ENCODE measurements around the gene FSD1. TPM values are rescaled to one million over a fixed set of nuclear protein-coding genes. Genes with fewer than 3 reads are reported as not detected.
A peak's percentile ranks its signal among the peaks of the same experiment; 100 is the strongest.

FSD1 gene
- 0.52 and 1.1 TPM in 2 replicates for total RNA-seq (2013; cell fraction: nucleolus; rRNA removed)
- total RNA-seq (2014; rRNA removed) (4.0 and 4.1 TPM in 2 replicates), total RNA-seq (2014; rRNA removed; fragmentation: Illumina TruSeq; extraction: Trizol) (1.4 TPM in 2 replicates), total RNA-seq (2021) (4.3 and 4.9 TPM in 2 replicates), polyA plus RNA-seq (2011; rRNA removed) (0.58 and 0.77 TPM in 2 replicates), polyA plus RNA-seq (2014; fragmentation: Illumina TruSeq; extraction: Trizol) (0.68 and 1.7 TPM in 2 replicates), polyA plus RNA-seq (2014; fragmentation: Nextera tagmentation; extraction: Ambion mirVana) (under 1 TPM in 1 of 2 experiments, not detected in 1; 0.15 TPM), polyA plus RNA-seq (2014; rRNA removed) (4.7 and 5.1 TPM in 2 replicates), polyA plus RNA-seq (2016; fragmentation: Nextera tagmentation; extraction: Ambion mirVana) (1 to 10 TPM; 4.0 to 4.2 TPM), polyA minus RNA-seq (2011; rRNA and poly(A)+ RNA removed) (1.3 and 1.8 TPM in 2 replicates), Bru-seq, nascent RNA (percentile 13 among the genes with signal in this experiment), BruChase-seq, experiment 1, labeled RNA remaining after a 6-hour chase (percentile 13 among the genes with signal in this experiment), BruChase-seq, experiment 2, labeled RNA remaining after a 2-hour chase (percentile 17 among the genes with signal in this experiment)
- 1.5 TPM for polyA plus RNA-seq (2011; ENCODE audit: low read depth)
- polyA plus RNA-seq (2011; cell fraction: cytosol; rRNA removed) = 0.78 and 1.4 TPM in 2 replicates
- polyA plus RNA-seq (2011; cell fraction: nucleus; rRNA removed) = 2.8 and 3.2 TPM in 2 replicates
- 1.5 and 1.6 TPM in 2 replicates for polyA plus RNA-seq (2012)
- not detected in 2 replicates for polyA minus RNA-seq (2011; cell fraction: cytosol; rRNA and poly(A)+ RNA removed)
- polyA minus RNA-seq (2011; cell fraction: nucleus; rRNA and poly(A)+ RNA removed) = 0.86 and 1.1 TPM in 2 replicates
- long read RNA-seq, experiment 1, partial matches to known transcripts = 0 of 1 reads
- long read RNA-seq, experiment 1, other reads (novel, unspliced or antisense) = 0 of 1 reads
- long read RNA-seq, experiment 2, partial matches to known transcripts = 0 of 2 reads
- long read RNA-seq, experiment 2, other reads (novel, unspliced or antisense) = 0 of 2 reads

DNA sequence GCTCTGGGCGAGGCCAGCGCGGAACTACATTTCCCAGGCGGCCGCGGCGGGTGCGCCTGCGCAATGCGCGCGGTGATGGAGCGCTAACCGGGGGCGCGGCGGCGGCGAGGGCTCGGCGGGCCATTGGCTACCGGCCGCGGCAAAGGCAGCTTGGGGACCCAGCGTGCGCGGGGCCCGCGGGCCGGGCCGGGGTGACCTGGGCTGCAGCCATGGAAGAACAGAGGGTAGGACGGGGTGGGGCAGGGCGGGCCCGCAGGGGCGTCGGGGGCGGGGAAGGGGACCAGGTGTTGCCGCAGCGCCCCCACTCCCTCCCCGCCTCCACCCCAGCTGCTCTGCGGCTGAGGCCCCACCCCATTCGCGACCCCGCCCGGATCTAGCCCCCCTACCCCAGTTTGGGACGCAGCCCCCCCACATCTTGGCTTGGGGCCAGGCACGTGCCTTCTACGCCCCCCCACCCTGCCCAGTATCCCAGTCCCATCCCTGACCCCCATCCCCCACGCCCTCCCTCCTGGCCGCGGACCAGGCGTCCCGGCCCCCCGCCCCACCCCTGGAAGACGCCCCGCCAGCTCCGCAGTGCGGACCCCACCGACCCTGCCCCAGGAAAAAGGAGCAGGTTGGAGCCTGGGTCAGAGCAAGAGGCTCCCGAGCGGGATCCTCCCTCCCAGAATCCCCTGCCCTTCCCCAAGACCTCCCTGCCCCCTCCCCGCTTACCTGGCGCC, at the start of gene FSD1:
TSS of gene FSD1 (plus strand) at position 61 of the 719 bp plus-strand sequence. CDS start at position 210, 149 bp downstream.
- Histone ChIP-seq H3K36me3 (ENCODE audit: control insufficient read depth in 2 of 2, insufficient read depth in 2 of 2, low read length in 1 of 2) (no peaks in the 10 kb centered on the region), H3K9ac (ENCODE audit: control insufficient read depth, insufficient read depth, low read length) (no peak within 1 kb of the TSS), H3K79me2 (ENCODE audit: control insufficient read depth, insufficient read depth, low read length) (no peaks in the 10 kb centered on the region), H3K4me2 (ENCODE audit: control insufficient read depth, insufficient read depth) (0 out of 2 replicates have a peak within 1 kb of the TSS, but pooled peaks have one; percentile 33), H3K27me3 (replicated peaks in 1 of 2; ENCODE audit: control insufficient read depth in 2 of 2, insufficient read depth in 2 of 2, low read length in 1 of 2) (no peaks in the 10 kb centered on the region), H2AFZ (ENCODE audit: control insufficient read depth, low read depth, low read length) (no peak within 1 kb of the TSS), H3K4me3 (no peak within 1 kb of the TSS; the same call in 1 of the 2 replicates), H3K27ac (ENCODE audit: control insufficient read depth, insufficient read depth) (no peak within 1 kb of the TSS), H3K9me3 (replicated peaks; ENCODE audit: control insufficient read depth, insufficient read depth, low read length) (no peaks in the 10 kb centered on the region), H4K20me1 (ENCODE audit: control insufficient read depth, insufficient read depth) (no peaks in the 10 kb centered on the region), H3K4me1 (ENCODE audit: control insufficient read depth, insufficient read depth, low read length) (no peaks in the 10 kb centered on the region)
- in situ Hi-C loops (cut with MboI) (no loop called here), intact Hi-C loops (cut with micrococcal nuclease; ENCODE audit: unreplicated experiment) (no loop called here)
- ChIA-PET POLR2A (no interaction called here), RAD21 (ENCODE audit: unreplicated experiment) (no interaction called here), SMC1A (ENCODE audit: uncharacterized antibody, unreplicated experiment) (no interaction called here), CTCF (no interaction called here)
- no TSS peak for BruUV-seq (replicated peaks)
- WGBS (ENCODE audit: insufficient coverage, insufficient replicate concordance, low lambda C conversion rate, missing lambda C conversion rate) = 2% methylated on average over 29 of the region's 63 CpGs
- FAIRE-seq (no peak), DNase-seq (ENCODE audit: low read depth, low spot score) (no peak), ATAC-seq (peak; percentile 98)
- TF ChIP-seq EGR1 (IDR thresholded peaks at IDR 0.05; ENCODE audit: borderline replicate concordance in 1 of 2, low read depth in 2 of 2, low read length in 2 of 2) = peak in 1 of 2 experiments; percentile 9; a peak in 1 of 3 replicates
- no peak for TF ChIP-seq IKZF2 (IDR thresholded peaks at IDR 0.05)
- TF ChIP-seq, protein P1, sequence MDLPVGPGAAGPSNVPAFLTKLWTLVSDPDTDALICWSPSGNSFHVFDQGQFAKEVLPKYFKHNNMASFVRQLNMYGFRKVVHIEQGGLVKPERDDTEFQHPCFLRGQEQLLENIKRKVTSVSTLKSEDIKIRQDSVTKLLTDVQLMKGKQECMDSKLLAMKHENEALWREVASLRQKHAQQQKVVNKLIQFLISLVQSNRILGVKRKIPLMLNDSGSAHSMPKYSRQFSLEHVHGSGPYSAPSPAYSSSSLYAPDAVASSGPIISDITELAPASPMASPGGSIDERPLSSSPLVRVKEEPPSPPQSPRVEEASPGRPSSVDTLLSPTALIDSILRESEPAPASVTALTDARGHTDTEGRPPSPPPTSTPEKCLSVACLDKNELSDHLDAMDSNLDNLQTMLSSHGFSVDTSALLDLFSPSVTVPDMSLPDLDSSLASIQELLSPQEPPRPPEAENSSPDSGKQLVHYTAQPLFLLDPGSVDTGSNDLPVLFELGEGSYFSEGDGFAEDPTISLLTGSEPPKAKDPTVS (IDR thresholded peaks at IDR 0.05; ENCODE audit: low read depth, low read length) = no peak
- TF ChIP-seq IKZF1 (conservative IDR thresholded peaks at IDR 0.05) = peak; percentile 74
- peak; percentile 89 for TF ChIP-seq SIX5 (IDR thresholded peaks at IDR 0.05; ENCODE audit: low read depth, low read length, severe bottlenecking)
- TF ChIP-seq GABPA (IDR thresholded peaks at IDR 0.05; ENCODE audit: low read depth) = no peak
- peak; percentile 90 for TF ChIP-seq HCFC1 (IDR thresholded peaks at IDR 0.05; ENCODE audit: low read length)
- TF ChIP-seq ESRRA (IDR thresholded peaks at IDR 0.05; ENCODE audit: low read length) = no peak
- no peak for TF ChIP-seq FOXK2 (IDR thresholded peaks at IDR 0.05)
- TF ChIP-seq YY1 (IDR thresholded peaks at IDR 0.05; ENCODE audit: low read depth, low read length) = peak; percentile 81
- no peak for TF ChIP-seq HDAC6 (IDR thresholded peaks at IDR 0.05; ENCODE audit: unreplicated experiment)
- TF ChIP-seq SPI1 (IDR thresholded peaks at IDR 0.05; ENCODE audit: borderline replicate concordance, insufficient read depth, low read depth, low read length) = no peak
- no peak for TF ChIP-seq RELA (IDR thresholded peaks at IDR 0.05; ENCODE audit: borderline replicate concordance, partially characterized antibody)
- no peak for TF ChIP-seq SMAD1 (IDR thresholded peaks at IDR 0.05; ENCODE audit: low read depth, partially characterized antibody)
- no peak for TF ChIP-seq MYC (IDR thresholded peaks at IDR 0.05; ENCODE audit: insufficient read depth, insufficient read length, insufficient replicate concordance, low read length, severe bottlenecking)
- no peak for TF ChIP-seq ETV6 (conservative IDR thresholded peaks at IDR 0.05 in 1 of 2, IDR thresholded peaks at IDR 0.05 in 1 of 2; ENCODE audit: borderline replicate concordance in 1 of 2, low read depth in 1 of 2)
- no peak for TF ChIP-seq RELB (IDR thresholded peaks at IDR 0.05; ENCODE audit: low read depth)
- TF ChIP-seq SREBF2 (IDR thresholded peaks at IDR 0.05; ENCODE audit: low read length) = no peak
